Activated CD8-positive, alpha-beta memory T cell treated with anti-CD3 and anti-CD28 coated beads, Interleukin-2, amount 50 U/mL, for 1 hour (primary cell): Measurements from ENCODE around the gene PXK.

ENCODE experiments used
- DNase-seq: peaks from one replicate; pipeline ENCODE4 v3.0.0-alpha.2; 2020; ENCODE audit errors: extremely low read depth

The PXK gene

DNA sequence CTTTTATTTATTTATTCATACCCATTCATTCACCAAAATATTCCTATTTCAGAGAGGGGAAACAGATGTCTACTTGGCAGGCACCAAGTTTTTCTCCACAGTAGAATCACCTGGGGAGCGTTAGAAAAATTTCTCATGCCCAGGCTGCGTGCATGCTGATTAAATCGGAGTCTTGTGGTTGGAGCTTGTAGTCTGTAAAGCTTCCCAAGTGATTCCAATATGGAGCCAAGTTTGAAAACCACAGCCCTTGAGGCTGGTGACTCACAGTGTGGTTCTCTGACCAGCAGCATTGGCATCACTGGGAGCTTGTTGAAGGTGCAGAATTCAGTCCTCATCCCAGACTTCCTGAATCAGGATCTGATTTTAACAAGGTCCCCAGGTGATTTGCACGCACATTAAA lies 51.2 kb downstream of the PXK start:
- no peak for DNase-seq

DNA sequence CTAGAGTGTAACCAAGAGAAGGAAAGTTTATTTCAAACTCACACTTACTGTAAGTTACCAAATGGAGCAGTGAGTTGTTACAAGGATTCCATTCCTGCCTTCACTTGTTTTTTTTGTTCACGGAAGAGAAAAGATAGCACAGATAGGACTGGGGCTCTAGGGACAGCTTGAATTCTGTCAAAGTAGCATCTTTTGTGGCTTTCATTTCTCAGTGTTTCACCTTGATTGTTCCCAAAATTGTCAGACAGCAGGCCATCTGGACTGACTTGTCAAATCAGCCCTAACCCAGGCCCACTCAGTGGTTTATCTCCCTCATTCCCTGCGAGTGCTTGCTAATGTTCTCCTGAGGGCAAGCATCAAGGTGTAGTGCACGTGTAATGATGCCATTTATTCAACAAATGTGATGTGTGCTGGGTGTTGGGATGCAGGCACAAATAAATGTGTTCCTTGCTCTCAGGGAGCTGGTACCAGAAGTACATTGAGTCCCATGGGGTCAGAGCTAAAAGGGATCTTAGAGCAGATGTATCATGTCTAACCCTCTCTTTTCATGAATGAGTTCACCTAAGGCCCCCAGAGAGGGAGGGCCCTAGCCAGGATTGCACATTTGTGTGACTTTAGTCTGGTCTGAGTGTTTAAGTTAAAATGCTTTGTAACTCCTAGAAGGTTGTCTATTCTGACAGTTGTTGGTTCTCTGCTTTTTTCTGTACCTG lies 51.8 kb downstream of the PXK start:
- DNase-seq: no peak

DNA sequence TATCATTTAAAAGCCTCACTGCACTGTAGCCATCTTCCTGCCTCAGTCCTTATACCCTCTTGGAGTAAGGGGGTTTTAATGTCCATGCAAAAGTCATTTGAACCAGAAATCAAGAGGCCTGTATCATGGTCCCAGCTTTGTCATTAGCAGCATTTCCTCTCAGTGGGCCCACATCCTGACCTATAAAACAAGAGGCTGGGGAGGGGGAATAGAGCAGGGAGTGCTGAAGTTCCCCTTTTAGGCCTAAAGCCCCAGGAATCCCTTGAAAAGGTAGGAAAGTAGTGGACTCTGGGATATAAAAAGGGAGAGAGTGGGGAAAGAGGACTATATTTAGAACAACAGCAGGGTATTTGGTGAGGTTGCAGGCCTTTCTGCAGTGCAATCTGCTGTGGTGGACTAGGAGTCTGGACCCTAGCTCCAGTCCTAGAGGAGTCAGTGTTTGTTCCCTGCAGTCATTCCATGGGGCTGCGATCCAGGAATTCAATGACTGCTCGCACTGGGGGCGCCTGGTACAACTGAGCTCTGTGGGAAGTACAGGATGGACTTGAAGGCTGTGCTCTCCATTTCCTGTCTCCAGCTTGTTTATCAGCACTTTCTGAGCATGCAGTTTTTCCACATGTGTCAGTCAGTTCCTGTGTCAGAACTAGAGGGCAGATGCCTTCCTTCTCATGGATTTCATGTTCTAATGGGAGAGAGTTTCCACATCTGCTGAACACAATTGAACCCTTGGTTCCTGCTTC lies 54.1 kb downstream of the PXK start:
- DNase-seq: no peak

DNA sequence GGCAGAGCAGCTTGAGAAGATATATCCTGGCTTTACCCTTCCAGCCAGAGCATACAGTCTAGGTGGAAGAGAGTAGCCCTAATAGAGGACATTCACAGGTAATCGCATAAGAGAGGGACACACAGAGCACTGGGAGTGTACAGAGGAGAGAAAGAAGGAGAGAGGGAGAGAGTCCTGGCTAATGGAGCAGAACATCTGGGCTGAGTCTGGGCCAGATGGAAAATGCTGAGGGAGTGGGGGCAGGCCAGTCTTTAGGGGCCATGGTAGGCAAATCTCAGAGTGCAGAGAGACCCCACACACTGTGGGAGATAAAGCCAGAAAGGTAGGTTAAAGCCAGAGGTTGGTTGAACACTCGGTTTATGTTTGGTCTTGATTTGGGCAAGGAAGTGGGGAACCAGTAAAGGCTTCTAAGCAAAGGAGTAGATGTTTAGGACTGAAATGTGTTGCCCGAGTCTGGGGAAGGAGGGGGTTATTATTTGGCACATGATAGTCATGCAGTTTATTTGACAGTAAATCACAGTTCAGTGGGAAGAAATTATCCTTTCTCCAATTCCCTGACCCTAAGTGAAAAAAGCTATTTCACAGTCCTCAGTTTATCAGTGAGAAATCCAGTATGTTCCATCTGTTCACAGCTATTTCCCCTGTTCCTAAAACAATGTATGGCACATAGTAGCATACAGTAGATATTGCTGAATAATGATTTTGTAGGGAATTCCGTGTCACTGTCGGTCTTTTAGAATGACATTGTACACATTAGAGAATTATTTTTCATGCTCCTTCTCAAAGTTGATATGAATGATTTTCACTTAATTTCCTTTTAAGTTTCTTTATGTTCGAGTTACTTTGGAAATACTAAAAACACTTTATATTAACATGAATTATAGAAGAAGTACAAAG lies 55.2 kb downstream of the PXK start:
- no peak for DNase-seq

DNA sequence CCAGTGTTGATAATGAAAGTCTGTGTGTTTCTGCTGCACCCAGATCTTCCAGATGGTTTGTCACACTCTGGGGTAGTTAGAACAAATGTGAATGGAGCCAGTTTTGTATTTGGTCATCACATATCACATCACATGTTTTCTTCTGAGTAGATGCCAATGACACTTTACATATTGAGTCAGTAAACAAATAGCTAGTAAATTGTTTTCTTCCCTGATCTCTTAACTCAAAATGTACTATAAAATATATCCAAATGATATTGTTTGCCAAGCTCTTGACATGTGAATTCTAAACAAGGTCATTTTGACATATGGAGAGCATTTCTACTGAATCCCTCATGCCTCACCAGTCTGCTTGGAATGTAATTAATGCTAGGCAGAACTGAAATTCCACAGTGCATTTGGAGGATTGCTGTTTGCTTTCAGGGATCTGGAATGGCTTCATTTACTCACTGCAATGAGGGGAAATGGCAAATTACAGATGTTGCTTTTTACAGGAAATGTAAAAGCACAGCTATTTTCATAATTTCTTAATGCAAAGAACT lies 55.9 kb downstream of the PXK start:
- no peak for DNase-seq

DNA sequence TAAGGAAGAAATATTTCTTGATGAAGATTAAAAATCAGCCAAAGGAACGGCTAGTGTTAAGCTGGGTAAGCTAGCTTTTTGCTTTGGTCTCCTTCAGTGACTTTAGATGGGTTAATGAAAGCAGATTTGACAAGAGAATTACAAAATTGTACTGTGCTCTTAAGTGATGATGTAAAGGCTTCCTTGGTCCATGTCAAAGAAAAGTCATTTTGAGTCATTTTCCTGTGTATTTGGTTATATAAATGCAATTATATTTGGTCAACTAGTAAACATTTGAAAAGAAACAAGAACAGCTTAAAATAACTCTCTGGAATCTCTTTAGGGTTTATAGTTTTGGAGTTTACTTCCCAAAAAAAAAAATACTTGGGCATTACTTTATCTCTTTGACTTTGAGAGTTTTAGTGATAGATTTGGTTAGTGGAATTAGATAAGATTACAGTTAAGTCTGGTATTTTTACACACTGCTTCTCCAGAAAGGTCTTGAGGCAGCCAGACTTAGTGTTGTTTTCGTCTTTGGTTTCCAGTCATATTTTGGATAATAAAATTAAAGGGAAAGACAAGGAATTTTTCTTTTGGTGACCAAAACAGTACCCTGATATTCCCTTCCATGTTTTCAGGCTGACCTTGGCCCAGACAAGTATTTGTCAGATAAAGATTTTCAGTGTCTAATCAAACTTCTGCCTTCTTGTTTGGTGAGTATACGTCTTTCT lies 58.6 kb downstream of the PXK start:
- no peak for DNase-seq

DNA sequence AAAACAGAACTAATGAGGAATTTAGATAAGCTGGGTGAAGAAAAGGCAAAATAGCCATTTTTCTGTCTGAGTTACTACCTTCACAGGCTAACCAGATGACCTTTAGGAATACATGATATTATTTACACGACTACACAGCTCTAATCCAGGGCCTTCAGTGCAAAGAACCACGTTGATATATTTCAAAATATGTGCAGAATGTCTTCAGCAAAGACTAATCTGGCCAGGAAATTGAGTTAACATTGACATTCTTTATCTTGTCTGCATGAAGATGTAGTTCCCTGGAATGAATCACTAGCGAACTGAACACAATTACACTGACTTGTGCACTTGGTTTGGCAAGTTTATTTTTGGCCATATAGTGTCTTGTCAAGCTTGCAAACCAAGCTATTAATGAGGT lies 59.5 kb downstream of the PXK start:
- no peak for DNase-seq

DNA sequence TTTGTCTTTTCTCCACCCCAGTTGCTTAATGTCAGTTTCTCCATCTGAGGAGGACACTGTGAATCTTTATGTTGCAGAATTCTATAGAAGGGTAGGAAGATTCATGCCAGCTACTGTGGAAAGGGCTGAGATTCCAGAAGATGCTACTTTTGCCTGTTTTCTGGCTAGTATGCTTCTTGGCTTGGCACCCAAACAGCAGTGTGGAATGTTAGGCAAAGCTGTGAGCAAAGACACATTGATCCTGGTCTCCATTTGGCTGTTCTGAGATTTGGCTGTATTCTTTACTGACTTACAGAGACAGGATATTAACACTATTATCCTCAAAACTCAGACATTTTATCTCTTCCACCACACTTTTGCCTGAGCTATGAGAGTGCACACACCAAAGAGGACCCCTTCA lies 61.6 kb downstream of the PXK start:
- DNase-seq: no peak

DNA sequence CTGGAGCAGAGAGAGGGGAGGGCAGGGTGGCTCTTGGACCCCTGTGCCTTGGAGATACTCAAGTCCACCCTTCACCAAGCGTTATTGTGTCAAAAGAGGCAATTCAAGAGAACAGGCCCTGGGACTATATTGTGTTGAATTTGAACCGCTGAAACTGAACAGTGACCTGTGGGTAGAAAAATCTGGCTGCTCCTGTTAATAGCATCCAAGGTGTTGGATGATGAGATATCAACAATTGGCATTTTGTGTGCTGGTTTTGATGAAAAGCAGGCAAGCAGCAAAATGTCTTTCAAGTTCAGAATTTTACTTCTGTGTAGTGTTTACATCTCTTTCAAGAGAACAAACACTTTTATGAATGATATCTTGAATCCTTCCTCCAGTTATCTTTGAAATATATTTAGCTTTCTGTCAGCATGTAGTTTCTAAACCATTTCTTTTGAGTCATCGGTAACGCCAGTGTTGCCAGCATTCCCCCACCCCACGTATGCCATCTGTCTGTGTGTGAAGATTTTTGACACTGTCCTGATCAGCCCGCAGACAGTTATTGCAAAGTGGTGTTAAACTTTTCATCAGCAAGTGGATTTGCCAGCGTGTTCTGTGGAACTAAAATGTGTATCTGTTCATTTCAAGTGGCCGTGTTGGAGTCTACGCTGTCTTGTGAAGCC lies 66.1 kb downstream of the PXK start:
- no peak for DNase-seq

DNA sequence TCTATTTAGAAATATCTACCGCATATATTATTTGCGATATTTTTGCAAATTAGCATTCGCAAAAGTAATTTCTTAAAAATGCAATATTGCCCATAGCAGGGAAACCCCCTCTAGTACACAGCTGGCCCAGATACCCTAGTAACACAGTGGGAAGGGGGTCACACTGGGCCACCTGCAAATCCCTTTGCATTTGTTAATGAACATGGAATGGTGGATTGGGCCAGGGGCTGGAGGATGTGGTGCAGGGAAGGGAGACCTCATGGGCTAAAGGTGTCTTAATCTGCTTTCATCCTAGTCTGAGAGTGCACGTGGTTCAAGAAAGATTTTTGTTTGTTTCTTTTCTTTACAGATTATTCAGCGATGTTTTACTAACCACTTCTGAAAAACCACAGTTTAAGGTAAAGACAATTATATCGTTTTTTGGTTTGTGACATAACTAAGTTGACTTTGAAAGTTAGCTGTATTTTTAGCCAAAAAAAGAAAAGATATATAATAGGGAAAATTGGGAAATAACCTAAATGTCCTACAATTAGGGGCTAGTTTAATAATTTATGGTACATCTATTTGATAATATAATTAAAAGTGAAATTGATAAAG lies 70.9 kb downstream of the PXK start:
- no peak for DNase-seq

DNA sequence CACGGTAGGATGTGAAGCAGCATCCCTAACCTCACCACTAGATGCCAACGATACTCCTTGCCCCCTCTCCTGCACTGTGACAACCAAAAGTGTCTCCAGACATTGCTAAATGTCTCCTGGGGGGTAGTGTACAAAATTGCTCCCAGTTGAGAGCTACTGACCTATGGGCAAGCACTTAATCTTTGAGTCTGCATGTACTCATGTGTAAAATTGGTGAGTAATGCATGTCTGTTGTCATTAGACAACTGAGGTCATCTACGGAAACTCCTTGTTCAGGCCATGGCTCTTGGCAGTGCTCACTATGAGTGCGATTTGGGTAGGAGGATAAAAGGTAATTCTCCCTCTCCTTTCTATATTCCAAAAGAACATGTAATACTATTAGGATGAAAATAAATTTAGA lies 71.7 kb downstream of the PXK start:
- DNase-seq: no peak

DNA sequence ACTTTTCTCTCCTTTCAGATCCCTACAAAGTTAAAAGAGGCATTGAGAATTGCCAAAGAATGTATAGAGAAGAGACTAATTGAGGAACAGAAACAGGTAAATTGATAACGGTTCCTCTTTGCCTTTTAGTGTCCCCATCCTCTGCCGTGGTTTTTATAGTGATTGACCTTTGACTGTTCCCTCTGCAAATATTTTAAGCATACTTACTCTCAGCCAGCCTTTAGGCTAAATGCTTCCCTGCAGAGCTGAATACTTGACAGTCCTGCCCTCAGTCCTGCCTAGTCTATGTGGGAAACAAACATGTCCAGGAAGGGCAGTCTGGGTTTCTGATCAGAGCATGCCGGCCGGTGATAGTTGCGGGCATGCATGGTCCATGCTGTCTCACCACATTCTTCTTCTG lies 76.2 kb downstream of the PXK start:
- DNase-seq: no peak

DNA sequence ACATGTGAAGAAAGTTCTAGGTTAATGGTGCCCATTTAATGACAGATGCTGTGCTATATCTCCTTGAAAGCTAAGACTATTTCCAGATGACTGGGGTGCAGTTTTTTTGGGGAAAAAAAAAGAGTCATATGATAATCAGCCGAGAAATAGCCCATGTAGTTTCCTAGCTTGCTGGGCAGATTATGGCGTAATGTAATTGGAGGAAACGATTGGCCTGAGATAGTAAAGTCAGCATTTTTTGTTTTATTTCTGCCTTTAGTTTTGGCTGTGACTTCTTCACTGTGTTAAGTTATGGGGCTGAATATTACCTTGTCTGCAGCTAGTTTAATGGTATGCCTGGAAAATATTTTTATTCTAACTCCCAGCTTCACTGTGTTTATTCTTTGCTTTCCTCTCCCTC lies 77.0 kb downstream of the PXK start:
- no peak for DNase-seq

DNA sequence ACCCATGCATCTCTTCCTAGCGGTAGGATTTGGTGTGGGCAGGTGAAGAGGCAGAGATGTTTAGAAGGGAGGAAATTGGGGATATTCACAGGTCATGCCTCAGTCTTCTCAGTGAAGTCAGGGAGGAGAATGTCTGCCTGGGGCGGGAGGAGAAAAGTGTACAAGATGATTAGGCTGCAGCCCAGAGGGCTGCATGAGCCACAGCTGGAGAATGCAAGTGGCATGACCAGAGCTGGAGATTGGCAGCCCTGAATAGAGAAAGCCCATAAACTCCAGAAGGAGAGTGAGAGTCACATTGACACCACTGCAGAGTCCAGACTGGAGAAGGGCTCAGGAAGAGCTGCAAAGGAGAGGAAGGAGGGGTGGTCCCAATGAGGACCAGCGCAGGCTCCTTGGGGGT lies 78.3 kb downstream of the PXK start:
- DNase-seq: no peak

DNA sequence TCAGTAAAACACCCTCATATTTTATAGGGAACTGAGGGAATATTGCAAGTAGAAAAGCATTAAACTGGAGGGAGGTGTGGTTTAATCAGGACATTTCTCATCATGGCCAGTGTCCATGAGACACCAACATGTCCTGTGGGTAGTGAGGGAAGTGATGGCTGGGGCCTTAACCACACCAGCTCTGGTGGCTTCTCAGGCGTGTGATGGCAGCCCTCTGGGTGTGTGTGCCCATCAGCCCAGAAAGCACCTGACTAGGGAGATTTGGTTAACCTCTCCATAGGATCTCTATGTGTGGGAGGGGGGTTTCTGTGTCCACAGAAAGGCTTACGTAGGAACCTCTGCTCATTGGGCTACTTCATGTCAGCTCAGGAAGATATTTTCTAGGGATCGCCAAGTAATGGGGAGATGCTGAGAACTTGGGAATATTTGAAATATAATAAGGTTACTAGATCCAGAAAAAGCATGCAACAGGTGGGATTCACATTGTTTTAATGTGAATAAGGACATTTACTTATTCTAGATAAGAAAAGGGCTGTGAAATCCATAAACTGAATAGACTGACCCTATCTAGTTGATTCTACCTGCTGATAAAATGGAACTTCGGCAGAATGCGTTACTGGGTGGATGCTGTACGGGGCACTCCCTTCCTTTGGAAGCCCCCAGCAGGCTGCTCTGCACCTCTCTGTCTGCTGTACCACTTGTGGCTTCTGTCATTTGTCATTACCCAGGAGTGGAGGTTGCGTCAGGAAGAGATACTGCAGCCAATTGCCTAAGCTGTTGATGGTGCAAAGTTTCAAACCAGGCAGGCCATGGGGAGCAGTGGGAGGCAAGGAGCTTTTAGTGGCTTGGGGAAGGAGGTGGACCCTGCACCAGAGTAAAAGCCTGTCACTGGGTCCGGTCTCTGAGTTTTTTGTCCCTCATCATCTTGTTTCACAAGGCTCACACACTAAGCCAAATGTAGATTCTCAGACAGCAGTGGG lies 79.4 kb downstream of the PXK start:
- DNase-seq: no peak

DNA sequence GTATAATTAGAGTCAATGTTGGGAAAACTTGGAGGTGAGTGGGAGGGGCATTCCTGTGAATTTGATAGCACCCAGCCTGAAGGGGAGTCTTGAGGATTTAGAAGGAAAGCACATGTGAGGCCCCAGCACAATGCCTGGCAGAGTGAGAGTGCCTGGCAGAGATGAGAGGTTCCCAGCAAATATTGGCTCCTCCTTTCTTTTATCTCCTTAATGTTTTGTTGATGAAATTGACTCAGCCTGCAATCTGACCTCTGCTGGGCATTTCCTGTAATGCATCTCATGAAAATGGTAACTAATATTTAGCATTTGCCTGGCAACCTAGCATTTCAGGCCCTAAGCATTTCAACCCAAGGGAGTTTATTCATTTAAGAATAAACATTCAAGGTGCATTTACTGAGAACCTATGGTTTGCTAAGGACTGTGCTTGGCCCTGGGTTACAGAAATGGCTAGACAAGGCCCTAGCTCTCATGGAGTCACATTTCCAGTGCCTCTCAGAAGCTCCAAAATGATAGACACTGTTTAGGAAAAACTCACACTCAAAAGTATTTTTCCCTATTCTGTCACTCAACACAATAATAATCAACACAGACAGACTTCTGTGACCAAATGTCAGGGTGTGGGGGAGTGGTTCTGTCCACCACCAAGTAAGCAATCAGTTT lies 82.0 kb downstream of the PXK start:
- DNase-seq: peak; percentile 4

DNA sequence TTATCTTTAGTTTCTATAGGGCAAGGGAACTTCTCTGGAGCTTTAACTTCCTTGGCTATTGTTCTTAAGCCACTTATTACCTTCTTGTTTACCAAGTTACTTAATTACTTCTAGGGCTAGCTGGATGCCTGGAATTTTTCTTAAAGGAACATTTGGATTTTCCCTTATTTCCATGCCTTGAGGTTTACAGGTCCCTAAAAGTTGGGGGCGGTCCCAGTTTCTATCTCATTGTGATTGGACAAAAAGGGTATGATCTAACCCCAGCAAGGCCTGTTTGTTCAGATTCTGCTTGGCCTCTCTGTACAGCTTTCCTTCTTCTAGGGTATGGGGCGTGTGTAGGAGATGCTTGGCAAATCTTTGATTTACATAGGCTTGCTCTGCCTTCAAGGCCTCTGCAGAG lies 83.5 kb downstream of the PXK start:
- DNase-seq: no peak

DNA sequence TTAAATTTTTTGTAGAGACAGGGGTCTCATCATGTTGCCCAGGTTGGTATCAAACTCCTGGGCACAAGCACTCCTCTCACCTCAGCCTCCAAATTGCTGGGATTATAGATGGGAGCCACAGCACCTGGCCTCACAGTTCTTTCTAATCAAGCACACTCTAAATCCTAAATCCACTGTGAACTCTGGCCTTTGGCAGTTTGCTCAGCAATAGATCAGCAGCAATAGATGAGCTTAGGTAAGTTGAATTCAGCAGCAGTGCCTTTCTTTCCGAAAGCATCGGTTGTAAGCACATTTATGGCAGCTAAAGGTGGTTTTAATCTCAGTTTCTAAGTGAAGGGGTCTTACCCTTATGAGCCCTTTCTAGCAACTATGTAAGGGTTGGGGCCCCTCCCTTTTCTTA lies 84.4 kb downstream of the PXK start:
- no peak for DNase-seq

DNA sequence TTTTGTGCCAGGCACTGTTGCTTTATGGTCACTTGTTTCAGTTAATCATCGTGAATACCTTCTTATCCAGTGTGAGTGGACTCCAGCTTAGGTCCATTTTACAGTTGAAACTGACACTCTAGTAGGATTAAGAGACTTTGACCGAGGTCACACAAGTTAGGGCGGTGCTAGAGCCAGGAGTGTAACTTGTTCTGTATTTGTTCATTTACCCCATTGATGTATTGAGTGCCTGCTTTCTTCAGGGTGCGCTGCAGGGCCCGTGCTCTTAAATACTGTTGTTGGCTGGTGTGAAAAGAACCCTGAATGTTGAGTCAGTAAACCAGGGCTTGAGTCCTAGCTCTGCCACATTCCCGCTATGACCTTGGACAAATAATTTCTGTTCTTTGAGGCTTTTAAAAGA lies 85.5 kb downstream of the PXK start:
- DNase-seq: no peak
